ENCODE measurements around the gene EIF2B4. TPM values are rescaled to one million over a fixed set of nuclear protein-coding genes. Genes with fewer than 3 reads are reported as not detected.

Gene EIF2B4
- total RNA-seq, 2 donors from 2014 or later: 27.1 to 36.3 TPM

DNA sequence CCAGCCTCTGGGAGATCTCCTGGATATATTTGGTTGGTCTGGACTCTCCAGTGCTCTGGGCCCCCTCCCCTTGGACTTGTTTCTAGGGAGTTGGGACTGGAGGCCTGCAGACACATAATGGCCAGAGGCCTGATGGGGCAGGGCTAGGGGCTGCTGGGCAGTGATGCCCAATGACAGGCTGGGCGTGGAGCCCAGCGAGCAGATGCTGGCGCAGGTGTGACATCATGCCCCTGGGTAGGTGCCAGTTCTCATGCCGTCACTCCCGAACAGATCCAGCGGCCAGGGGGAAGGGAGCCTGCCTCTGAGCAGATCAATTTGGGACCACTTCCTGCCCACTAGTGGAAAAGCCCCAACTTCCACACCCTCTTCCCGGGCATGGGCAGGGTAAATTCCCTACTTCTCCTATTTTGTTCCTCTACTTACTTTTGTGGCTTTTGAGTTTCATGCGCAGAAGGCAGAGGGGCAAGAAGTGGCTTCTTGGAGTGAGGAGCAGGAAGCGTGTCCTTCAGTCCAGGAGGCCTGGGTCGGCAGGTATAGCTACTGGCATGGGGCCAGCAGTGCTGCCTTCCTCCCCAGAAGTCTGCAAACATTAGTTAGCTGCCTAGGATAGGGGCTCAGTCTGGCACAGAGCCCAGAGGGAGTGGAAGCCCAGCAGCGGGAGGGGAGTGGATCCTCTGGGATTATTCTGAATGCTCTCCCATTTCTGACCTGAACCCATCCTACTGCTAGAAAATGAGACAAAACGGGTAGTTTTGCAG, 53.3 kb downstream of the EIF2B4 start:
- H3K27ac ChIP-seq: no peak overlapping the region
- TF ChIP-seq CTCF (IDR thresholded peaks at IDR 0.05): no peak
- no peak for DNase-seq (ENCODE audit: low spot score)
- no peaks in the 10 kb centered on the region for H3K9me3 ChIP-seq
- H3K4me3 ChIP-seq: no peak overlapping the region
- H3K27me3 ChIP-seq: no peaks in the 10 kb centered on the region
- H3K36me3 ChIP-seq: peaks cover 4% of the 10 kb centered on the region
- H3K4me1 ChIP-seq: peaks cover 0 to 14% of the 10 kb centered on the region in 2 donors

DNA sequence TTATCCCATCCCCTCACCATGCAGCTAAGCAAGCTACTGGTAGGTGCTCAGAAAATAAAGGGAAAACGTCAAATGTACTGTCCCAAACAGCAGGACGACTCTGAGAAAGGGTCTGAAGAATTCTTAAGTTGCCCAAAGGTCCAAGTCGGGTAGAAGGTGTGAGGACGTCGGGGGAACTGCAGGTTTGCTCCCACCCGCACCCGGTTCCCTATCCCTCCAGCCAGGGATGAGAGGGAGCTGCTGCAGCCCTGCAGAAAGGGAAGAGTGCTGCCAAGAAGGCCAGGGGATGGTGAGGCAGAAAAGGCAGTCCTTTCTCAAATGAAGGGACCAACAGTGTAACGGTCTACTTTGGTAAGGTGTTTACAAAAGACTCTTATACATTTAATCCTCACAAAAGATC, 55.0 kb downstream of the EIF2B4 start:
- H3K36me3 ChIP-seq: peaks cover 4% of the 10 kb centered on the region
- no peaks in the 10 kb centered on the region for H3K9me3 ChIP-seq
- no peak for TF ChIP-seq CTCF (IDR thresholded peaks at IDR 0.05)
- no peak for DNase-seq (ENCODE audit: low spot score)
- H3K27me3 ChIP-seq: no peaks in the 10 kb centered on the region
- no peak overlapping the region for H3K4me3 ChIP-seq
- H3K27ac ChIP-seq: no peak overlapping the region
- H3K4me1 ChIP-seq: no peaks in the 10 kb centered on the region

- Histone ChIP-seq H3K4me3 (no peak overlapping the region), H3K36me3 (peaks cover 4% of the 10 kb centered on the region), H3K4me1 (no peaks in the 10 kb centered on the region), H3K27me3 (no peaks in the 10 kb centered on the region), H3K27ac (no peak overlapping the region), H3K9me3 (no peaks in the 10 kb centered on the region)
- no peak for TF ChIP-seq CTCF (IDR thresholded peaks at IDR 0.05)
- no peak for DNase-seq (ENCODE audit: low spot score)
These were observed 55.4 kb downstream of the EIF2B4 start for GRCh38 chr2:27314709-27315108.

Other genes starting within 250 kb of the EIF2B4 start
- gene ABHD1, start 246.5 kb downstream of the EIF2B4 start, total RNA-seq: 1 to 10 TPM in 1 of 2 donors, under 1 TPM in 1; 0.90 to 1.0 TPM
- 10 to 100 TPM; 47.5 to 51.4 TPM for gene PREB, start 235.7 kb downstream of the EIF2B4 start, total RNA-seq
- not detected for gene PRR30, start 230.9 kb downstream of the EIF2B4 start, total RNA-seq
- not detected for gene TCF23, start 221.3 kb downstream of the EIF2B4 start, total RNA-seq
- 100 to 1,000 TPM; 193 TPM for gene ATRAID, start 158.3 kb downstream of the EIF2B4 start, total RNA-seq
- gene SLC5A6, start 158.1 kb downstream of the EIF2B4 start, total RNA-seq: 10 to 100 TPM in 1 of 2 donors, 1 to 10 TPM in 1; 9.2 to 14.7 TPM
- 10 to 100 TPM in 1 of 2 donors, 1 to 10 TPM in 1; 4.8 to 13.2 TPM for gene CAD, start 153.0 kb downstream of the EIF2B4 start, total RNA-seq
- 1 to 10 TPM; 5.7 to 9.4 TPM for gene SLC30A3, start 107.3 kb downstream of the EIF2B4 start, total RNA-seq
- gene DNAJC5G, start 94.9 kb downstream of the EIF2B4 start, total RNA-seq: under 1 TPM; 0.59 to 0.94 TPM
- 100 to 1,000 TPM in 1 of 2 donors, 10 to 100 TPM in 1; 97.2 to 136 TPM for gene TRIM54, start 87.9 kb downstream of the EIF2B4 start, total RNA-seq
- gene UCN, start 61.9 kb downstream of the EIF2B4 start, total RNA-seq: 1 to 10 TPM in 1 of 2 donors, under 1 TPM in 1; 0.74 to 2.6 TPM
- gene MPV17, start 47.2 kb downstream of the EIF2B4 start, total RNA-seq: 10 to 100 TPM; 73.9 to 74.3 TPM
- gene GTF3C2, start 13.6 kb downstream of the EIF2B4 start, total RNA-seq: 10 to 100 TPM; 19.1 to 19.7 TPM
- gene SNX17, start 278 bp upstream of the EIF2B4 start, total RNA-seq: 10 to 100 TPM; 66.0 to 69.3 TPM
- gene ZNF513, start 10.4 kb upstream of the EIF2B4 start, total RNA-seq: 1 to 10 TPM; 4.7 to 6.2 TPM
- gene PPM1G, start 39.3 kb upstream of the EIF2B4 start, total RNA-seq: 10 to 100 TPM; 37.7 to 42.4 TPM
- gene NRBP1, start 58.3 kb upstream of the EIF2B4 start, total RNA-seq: 10 to 100 TPM; 36.5 to 50.4 TPM
- 1 to 10 TPM in 1 of 2 donors, not detected in 1; 1.2 TPM for gene KRTCAP3, start 72.0 kb upstream of the EIF2B4 start, total RNA-seq
- gene IFT172, start 119.4 kb upstream of the EIF2B4 start, total RNA-seq: 10 to 100 TPM; 14.4 to 18.2 TPM
- 10 to 100 TPM in 1 of 2 donors, 1 to 10 TPM in 1; 2.2 to 19.3 TPM for gene FNDC4, start 124.9 kb upstream of the EIF2B4 start, total RNA-seq
- 1 to 10 TPM in 1 of 2 donors, not detected in 1; 1.9 TPM for gene GCKR, start 126.5 kb upstream of the EIF2B4 start, total RNA-seq
- gene ZNF512, start 212.7 kb upstream of the EIF2B4 start, total RNA-seq: 10 to 100 TPM; 12.0 to 21.3 TPM